H1 (cell line): ENCODE results near the gene ACP2. TPM values are rescaled to one million over a fixed set of nuclear protein-coding genes. Genes with fewer than 3 reads are reported as not detected.

Experiments used
- BRCA1 ChIP-seq: IDR thresholded peaks from 2 replicates; pipeline ENCODE4 v1.6.1; 2012; ENCODE audit warnings: low read depth, low read length, improper control_type of control experiment
- CEBPB ChIP-seq: IDR thresholded peaks from 2 replicates; pipeline ENCODE4 v1.6.1; 2012; ENCODE audit warnings: low read depth, low read length
- KDM1A ChIP-seq: fragments of 200-600, 300-600 bp; sonication (generic); IDR thresholded peaks from 2 replicates; pipeline ENCODE4 v1.7.1; 2016; ENCODE audit warnings: mild to moderate bottlenecking, low read length, borderline replicate concordance
- SIX5 ChIP-seq: IDR thresholded peaks from 2 replicates; pipeline ENCODE4 v1.6.1; 2011; ENCODE audit warnings: mild to moderate bottlenecking, low read depth, low read length
- USF2 ChIP-seq: IDR thresholded peaks from 2 replicates; pipeline ENCODE4 v1.6.1; 2011; ENCODE audit warnings: low read length, improper control_type of control experiment
- polyA plus RNA-seq, 7 experiments: library from polyadenylated mRNA; depleted of rRNA in 3 of 7; stranded (reverse) in 5 of 7; unstranded in 2 of 7; fragments of >200 nt in 5 of 7; fragments of 200-250 nt in 2 of 7; gene quantifications; 1 replicate in 5 of 7; 2 replicates in 1 of 7; 4 replicates in 1 of 7; pipeline versions ENCODE4 v1.2.1 to v1.2.3, GENCODE V29; 2011 to 2013; ENCODE audit warnings: missing spikeins in 2 of 7, mixed read lengths in 2 of 7
- total RNA-seq: library from RNA; stranded (reverse); fragmentation: NEBNext Ultra II Directional; extraction: Animal tissue kit (Norgen Biotek cat#: 25700); gene quantifications from 2 replicates; pipeline ENCODE4 v1.2.1, GENCODE V29; 2021

Gene ACP2
- total and polyA plus RNA-seq, 2 of the 8 experiments (the other 6 are each of a cell fraction or from before 2014, with no cell fraction given) = 17.8 to 19.8 TPM

- no peak for TF ChIP-seq USF2
- TF ChIP-seq SIX5 = no peak
- no peak for TF ChIP-seq CEBPB
- no peak for TF ChIP-seq BRCA1
- no peak for TF ChIP-seq KDM1A
Measured at GRCh38 chr11:47257177-47257516, 8.5 kb upstream of the ACP2 start (continued).
